NOMO-1 treated with DMSO at 0.1 percent for 48 hours (cell line): Measurements from ENCODE around the gene KRTAP6-1.

Experiments
- DNase-seq: peaks from one replicate; lab custom pipeline; 2025; ENCODE audit not compliant: unreplicated experiment; lab: John Stamatoyannopoulos, UW

Gene KRTAP6-1

GRCh38 chr21:30579346-30579745, 34.4 kb downstream of the KRTAP6-1 start:
- DNase-seq = no peak

- no peak for DNase-seq
Observed at GRCh38 chr21:30577766-30578165, 36.0 kb downstream of the KRTAP6-1 start.

GRCh38 chr21:30567617-30568016, 46.1 kb downstream of the KRTAP6-1 start:
- no peak for DNase-seq

GRCh38 chr21:30563630-30564029, 50.1 kb downstream of the KRTAP6-1 start:
- DNase-seq = no peak
